ENCODE results near the gene GNAI2.

The GNAI2 gene

GRCh38 chr3:50290161-50290641, 54.2 kb downstream of the GNAI2 start:
- DNase-seq (ENCODE audit: low read depth), result no peak
- TF ChIP-seq CTCF (conservative IDR thresholded peaks at IDR 0.05; ENCODE audit: control insufficient read depth, insufficient read depth, low read depth, low read length), result no peak
- no peak overlapping the region for H3K4me3 ChIP-seq (ENCODE audit: control insufficient read depth, low read depth, low read length)

- peak; percentile 97 for DNase-seq (ENCODE audit: low read depth)
- H3K4me3 ChIP-seq (ENCODE audit: control insufficient read depth, low read depth, low read length), result peak within 1 kb of the TSS; percentile 90
- no peak for TF ChIP-seq CTCF (conservative IDR thresholded peaks at IDR 0.05; ENCODE audit: control insufficient read depth, insufficient read depth, low read depth, low read length)
Observed at GRCh38 chr3:50292159-50293078, 56.4 kb downstream of the GNAI2 start, which contains the start of gene IFRD2. Gene IFRD2 (minus strand): TSS chr3:50292429. CDS start chr3:50292274, 155 bp downstream.

GRCh38 chr3:50293079-50293801, 57.2 kb downstream of the GNAI2 start:
- DNase-seq (ENCODE audit: low read depth), result no peak
- H3K4me3 ChIP-seq (ENCODE audit: control insufficient read depth, low read depth, low read length), result no peak overlapping the region
- no peak for TF ChIP-seq CTCF (conservative IDR thresholded peaks at IDR 0.05; ENCODE audit: control insufficient read depth, insufficient read depth, low read depth, low read length)

- DNase-seq (ENCODE audit: low read depth), result no peak
- TF ChIP-seq CTCF (conservative IDR thresholded peaks at IDR 0.05; ENCODE audit: control insufficient read depth, insufficient read depth, low read depth, low read length), result no peak
- no peak overlapping the region for H3K4me3 ChIP-seq (ENCODE audit: control insufficient read depth, low read depth, low read length)
Observed at GRCh38 chr3:50294089-50294488, 58.1 kb downstream of the GNAI2 start.

GRCh38 chr3:50294492-50295403, 58.7 kb downstream of the GNAI2 start:
- TF ChIP-seq CTCF (conservative IDR thresholded peaks at IDR 0.05; ENCODE audit: control insufficient read depth, insufficient read depth, low read depth, low read length), result no peak
- no peak overlapping the region for H3K4me3 ChIP-seq (ENCODE audit: control insufficient read depth, low read depth, low read length)
- no peak for DNase-seq (ENCODE audit: low read depth)

Data from fibroblast of mammary gland (primary cell).